GM10266 (cell line): ENCODE data around the gene LLGL2.

Experiments used
- DNase-seq: peaks from one replicate; pipeline ENCODE4 v3.0.0; 2012; ENCODE audit errors: extremely low spot score
- CTCF ChIP-seq: IDR thresholded peaks from 2 replicates; pipeline ENCODE4 v1.5.1; 2012; ENCODE audit warnings: mild to moderate bottlenecking, low read depth; ENCODE audit not compliant: control insufficient read depth, insufficient read depth; ENCODE audit errors: missing control alignments

LLGL2 gene

DNA sequence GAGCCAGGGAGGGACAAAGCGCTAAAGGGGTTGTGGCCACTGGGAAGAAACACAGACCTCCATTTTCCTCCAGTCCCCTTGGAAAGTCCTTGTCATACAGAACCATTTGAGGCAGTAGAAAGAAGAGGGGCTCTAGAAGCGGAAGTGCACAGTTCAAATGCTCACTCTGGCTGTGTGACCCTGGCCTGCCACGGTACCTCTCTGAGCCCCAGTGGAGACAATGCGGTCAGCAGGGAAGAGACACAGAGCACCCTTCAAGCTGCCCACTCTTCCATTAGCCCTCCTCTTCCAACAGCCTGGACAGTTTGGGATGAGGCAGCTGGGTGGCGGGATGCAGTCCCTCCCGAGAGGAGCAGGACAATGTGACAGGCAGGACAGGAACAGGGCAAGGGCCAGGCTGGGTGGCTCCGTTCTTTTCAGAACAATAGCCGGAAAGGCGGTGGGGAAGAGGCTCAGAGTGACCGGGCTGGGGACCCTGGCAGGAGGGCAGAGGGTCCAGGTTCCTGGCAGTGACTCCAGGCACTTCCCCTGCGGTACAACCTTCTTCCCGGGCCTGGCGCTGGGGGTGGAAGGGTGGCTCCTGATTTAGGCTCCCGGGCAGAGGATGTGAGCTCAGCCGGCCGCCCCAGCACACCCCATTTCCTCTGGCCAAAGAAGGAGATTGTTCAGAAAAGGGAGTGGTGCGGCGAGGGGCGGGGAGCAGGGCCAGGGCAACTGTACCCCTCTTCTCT is 15.8 kb upstream of the LLGL2 start:
- TF ChIP-seq CTCF: no peak
- DNase-seq: no peak

DNA sequence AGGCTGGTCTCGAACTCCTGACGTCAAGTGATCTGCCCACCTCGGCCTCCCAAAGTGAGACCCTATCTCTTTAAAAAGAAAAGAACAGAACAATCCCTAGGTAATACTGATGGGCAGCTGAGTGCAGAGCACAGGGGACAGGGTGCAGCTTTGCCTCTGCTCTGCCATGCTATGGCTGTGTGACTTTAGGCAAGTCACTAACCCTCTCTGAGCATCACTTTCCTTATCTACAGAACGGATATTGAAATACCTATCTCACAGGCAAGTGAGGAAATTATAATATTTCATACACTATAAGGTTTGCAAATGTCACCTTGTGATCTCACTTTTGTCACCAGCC is 14.3 kb upstream of the LLGL2 start:
- DNase-seq: no peak
- TF ChIP-seq CTCF: no peak

GRCh38 chr17:75511610-75512575 is 13.6 kb upstream of the LLGL2 start:
- TF ChIP-seq CTCF: no peak
- no peak for DNase-seq

- DNase-seq: no peak
- TF ChIP-seq CTCF: no peak
These were observed 12.4 kb upstream of the LLGL2 start for GRCh38 chr17:75512926-75513640.

- TF ChIP-seq CTCF: no peak
- no peak for DNase-seq
These were observed 11.9 kb upstream of the LLGL2 start for GRCh38 chr17:75513641-75514000.

DNA sequence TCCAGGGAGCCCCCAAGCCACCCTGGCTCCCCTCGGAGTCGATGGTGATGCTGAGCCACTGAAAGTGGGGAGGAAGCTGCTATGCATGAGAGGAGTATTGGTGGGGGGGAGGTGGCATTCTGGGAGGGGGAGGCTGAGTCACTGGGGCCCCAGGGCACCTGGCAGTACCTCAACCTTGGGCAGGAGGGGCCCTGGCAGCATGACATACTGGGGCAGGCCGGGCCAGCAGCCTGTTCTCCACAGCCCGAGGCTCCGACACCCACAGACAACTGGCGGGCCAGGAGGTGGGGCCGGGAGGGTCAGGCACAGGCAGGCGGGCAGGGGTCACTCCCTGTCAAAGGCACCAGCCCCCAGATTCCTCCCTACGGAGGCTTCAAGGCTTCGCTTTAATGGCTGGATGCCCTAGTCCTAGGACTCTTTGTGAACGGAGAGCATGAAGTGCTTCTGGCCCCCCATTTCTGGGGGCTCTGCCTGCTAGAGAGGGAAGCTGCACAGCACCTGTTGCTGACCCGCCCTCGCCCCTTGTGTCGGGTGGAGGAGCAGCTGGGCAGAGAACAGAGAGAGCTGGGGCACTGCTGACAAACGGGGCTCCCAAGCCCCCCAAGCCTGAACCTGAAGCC is 11.1 kb upstream of the LLGL2 start:
- DNase-seq: no peak
- no peak for TF ChIP-seq CTCF
